ENCODE results near the gene ZNF440.
"Not testable (repeated sequence)": the region's sequence is repeated elsewhere in the genome, so short reads cannot be mapped to it uniquely, and the experiment has no call there.

The ZNF440 gene

DNA sequence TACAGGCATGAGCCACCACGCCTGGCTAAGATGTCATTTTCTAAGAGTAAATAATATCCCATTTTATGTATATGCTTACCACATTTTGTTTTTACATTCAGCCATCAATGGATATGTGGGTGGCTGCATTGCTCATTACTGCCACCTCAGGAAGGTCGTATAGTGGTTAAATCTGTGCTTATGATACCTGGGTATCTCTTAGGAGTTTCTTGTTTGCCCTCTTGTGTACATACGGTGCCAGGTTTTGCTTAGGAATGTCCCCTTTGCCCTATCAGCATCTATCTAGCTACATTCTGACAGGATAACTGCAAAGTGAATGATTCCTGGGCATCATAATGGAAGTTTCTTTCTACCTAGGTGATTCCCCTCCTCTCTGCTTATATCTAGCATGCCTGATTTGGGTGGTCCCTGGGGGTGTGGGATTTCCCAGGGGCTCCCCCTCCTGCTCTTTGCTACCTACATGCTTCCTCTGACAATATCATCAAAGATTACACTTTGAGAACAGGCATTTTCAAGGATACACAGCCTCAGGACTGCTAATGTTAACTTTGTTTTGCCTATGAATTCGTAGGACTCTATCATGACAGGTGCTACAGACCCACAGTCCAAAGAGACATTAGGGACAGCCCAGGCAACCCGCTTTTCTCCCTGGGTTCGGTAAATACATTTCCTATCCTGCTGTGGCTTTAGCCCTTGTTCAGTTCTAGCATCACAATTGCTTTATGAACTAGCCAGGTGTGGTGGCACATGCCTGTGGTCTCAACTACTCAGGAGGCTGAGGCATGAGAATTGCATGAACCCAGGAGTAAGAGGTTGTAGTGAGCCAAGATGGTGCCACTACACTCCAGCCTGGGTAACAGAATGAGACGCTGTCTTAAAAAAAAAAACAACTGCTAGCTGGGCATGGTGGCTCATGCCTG is 15.1 kb downstream of the ZNF440 start:
- DNase-seq: not testable (repeated sequence)

DNA sequence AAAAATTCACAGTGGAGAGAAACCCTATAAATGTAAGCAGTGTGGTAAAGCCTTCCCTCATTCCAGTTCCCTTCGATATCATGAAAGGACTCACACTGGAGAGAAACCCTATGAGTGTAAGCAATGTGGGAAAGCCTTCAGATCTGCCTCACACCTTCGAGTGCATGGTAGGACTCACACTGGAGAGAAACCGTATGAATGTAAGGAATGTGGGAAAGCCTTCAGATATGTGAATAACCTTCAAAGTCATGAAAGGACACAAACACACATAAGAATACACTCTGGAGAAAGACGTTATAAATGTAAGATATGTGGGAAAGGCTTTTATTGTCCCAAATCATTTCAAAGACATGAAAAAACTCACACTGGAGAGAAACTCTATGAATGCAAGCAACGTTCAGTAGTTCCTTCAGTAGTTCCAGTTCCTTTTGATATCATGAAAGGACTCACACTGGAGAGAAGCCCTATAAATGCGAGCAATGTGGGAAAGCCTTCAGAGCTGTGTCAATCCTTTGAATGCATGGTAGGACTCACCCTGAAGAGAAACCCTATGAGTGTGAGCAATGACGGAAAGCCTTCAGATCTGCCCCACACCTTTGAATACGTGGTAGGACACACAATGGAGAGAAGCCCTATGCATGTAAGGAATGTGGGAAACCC is 18.3 kb downstream of the ZNF440 start:
- DNase-seq: no peak

DNA sequence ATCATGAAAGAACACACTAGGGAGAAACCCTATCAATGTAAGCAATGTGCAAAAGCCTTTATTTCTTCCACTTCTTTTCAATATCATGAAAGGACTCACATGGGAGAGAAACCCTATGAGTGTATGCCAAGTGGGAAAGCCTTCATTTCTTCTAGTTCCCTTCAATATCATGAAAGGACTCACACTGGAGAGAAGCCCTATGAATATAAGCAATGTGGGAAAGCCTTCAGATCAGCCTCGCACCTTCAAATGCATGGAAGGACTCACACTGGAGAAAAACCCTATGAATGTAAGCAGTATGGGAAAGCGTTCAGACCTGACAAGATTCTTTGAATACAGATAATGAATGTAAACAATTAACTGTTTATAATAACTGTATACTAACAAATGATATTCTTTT is 19.5 kb downstream of the ZNF440 start:
- no peak for DNase-seq

DNA sequence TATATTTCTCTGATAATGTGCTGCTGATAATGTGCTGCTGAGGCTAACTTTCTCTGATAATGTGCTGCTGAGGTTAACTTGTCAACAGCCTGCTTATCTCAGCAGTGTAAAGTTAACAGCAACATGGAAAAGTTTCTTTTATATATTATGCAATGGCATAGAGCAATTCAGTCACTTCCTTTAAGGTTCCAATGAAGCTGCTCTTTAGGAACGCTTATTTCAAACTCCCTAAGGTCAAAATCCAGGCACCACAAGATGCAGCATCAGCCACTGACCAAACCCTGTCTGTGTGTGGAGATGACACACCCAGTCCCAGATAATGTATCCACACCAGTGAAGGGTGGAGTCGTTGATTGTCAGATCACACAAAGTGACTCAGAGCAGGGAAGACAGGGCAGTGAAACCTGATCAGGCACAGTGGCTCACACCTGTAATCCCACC is 21.6 kb downstream of the ZNF440 start:
- DNase-seq: not testable (repeated sequence)

DNA sequence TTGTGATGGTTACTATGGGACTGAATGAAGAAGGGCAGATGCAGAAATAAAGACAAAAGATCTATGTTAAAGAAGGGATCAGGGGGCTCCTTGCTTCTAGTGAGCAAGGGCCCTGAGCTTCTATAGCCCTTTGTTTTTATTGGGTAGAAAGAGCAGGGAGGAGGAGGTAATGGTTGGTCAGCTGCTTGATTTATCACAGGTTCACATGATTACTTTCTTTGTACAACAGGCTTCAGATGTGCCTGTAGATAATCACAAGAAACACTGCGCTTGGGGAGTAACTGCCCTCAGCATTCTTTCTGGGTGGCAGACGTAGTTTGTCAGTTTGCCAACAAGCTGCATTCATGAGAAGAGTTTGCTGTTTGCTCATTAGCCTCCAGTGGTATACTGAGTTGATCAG is 29.6 kb downstream of the ZNF440 start:
- no peak for DNase-seq

DNA sequence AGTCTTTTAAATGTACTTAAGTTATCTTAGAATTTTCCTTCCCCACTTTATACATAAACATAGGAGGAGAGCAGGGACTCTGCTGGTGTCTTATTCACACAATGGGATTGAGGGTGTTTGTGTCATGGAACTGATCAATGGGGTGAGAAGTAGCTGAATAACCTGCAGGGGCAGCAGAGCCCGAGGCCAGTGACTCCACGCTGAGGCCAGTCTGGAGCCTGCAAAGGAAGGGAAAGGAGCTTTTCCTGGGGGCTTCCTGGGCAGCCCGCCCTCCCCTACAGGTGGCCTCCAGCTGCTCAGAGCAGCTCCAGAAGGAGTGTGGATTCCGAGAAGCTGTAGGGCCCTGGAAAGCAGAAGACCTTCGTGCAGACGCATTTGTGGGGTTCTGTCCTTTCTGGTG is 33.5 kb downstream of the ZNF440 start:
- DNase-seq: not testable (repeated sequence)

DNA sequence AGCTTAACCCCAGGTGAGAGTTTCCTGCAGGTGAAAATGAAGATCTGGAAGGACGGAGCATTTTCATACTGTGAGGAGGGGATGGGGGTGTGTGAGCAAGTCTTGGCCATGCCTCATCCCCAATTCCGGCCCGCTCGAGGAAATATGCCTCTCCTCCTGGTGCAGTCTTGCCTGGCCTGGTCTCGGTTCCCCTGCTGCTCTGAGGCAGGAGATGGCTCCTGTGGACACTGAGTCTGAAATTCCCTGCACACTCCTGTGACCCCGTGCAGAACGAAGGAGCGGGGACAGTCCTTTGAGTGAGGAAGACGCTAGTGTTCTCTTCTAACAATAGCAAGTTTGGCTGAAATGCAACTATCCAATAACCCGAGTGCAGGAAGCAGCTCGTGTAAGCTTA is 34.1 kb downstream of the ZNF440 start:
- DNase-seq: no peak

DNA sequence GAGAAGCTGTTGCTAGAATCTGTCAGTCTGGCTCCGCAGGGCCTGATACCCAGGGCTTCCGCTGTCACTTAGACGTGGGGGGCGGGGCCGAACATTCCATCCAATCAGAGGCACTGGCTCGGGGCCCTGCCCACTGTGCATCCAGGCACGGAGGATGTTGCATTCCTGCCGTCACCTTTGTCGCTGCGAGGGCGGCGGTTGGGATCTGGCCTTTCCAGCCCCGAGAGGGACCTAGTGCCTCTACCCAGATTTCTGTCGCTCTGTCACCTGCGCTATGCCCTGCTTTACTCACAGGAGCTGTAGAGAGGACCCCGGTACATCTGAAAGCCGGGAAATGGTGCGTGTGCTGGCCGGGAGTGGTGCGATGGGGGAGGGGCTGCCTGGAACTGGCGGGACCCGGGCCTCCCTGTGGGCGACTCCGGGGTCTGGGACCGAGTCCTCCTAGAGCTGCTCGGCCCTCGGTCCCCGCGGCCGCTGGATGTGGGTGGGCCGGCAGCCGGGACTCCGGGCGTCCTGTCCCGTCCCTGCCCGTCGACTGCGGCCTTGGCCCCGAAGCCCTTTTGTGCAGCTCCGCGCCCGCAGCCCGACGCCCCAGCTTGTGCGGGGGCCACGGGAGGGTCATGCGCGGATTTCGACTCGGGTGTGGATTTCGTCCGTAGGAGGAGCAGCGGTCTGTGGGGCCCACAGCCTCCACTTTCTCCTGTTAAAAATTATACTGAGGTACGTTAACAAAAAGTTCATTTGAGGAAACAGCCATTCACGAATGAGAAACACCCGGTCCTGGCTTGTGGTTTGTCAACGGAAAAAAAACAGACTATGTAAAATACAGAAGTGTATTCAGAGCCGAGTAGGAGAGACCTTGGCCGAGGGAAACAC is 34.8 kb downstream of the ZNF440 start, which contains the start of gene ZNF439:
ZNF439 (plus strand) TSS at position 133 of the 876 bp plus-strand sequence; CDS start at position 275, 142 bp downstream.
- DNase-seq: peak; percentile 32 to 76

DNA sequence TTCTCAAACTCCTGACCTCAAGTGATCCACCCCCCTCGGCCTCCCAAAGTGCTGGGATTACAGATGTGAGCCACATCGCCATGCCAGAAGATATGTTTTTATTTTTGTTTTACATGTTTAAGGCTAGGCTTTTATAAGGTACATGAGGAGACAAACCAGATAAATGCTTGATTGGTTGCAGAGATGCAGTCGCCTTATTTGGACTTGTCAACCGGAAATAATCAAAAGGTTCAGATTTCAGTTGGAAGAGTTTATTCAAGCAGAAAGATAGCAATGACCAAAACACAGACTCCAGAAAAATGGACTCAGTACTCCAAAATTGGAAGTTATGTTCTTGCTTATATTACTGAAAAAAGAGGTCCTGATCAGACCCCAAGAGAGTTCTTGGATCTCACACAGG is 36.2 kb downstream of the ZNF440 start:
- not testable (repeated sequence) for DNase-seq

DNA sequence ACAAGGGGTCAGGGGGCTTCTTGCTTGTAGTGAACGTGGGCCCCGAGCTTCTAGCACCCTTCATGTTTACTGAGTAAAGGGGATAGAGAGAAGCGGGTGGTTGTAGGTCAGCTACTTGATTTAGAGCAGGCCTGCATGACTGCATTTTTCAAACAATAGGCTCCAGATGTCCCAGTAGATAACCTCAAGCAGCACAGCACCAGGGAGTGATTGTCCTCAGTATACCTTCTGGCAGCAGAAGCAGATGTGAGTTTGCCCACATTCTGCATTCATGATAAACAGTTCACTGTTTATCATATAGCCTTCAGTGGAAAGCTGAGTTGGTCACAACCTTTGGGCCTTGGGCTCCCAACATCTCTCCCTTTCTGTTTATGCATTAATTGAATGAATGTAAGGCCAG is 39.3 kb downstream of the ZNF440 start:
- DNase-seq: no peak

DNA sequence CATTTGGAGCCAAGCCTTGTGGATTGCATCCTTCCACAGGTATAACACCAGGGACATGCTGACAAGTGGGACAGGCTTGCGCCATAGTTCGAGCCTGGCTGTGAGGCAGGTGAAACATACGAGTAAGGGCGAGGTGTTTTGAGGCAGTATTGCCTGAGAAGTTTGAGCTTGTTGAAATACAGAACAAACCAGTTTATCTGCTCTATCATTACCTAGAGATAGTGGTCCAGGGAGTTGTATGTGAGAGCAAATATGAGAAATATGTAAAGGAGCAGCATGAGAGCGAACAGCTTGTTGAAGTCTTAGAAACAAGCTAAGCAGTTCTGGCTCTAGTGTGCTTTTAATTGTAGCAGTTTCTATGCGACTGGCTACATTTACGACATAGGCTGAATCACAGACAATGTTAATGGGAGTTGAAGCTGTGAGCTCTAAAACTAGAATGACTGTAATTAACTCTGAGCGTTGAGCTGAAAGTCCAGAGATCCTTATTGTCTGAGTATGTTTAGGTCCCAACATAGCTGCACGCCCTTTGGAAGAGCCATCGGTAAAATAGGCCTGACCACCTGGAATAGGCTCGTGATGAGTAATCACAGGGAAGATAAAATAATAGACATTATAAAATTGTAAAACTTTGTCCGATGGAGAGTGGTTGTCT is 42.6 kb downstream of the ZNF440 start:
- no peak for DNase-seq

DNA sequence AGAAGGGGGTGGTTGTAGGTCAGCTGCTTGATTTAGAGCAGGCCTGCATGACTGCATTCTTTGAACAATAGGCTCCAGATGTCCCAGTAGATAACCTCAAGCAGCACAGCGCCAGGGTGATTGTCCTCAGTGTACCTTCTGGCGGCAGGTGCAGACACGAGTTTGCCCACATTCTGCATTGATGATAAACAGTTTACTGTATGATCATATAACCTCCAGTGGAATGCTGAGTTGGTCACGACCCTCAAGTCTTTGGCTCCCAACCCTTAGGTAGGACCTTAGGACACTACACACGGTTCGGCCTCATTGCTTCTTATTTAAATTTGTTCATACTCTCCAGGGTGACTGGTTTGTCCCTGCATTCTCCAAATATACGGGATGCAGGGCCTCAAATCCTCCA is 46.6 kb downstream of the ZNF440 start:
- no peak for DNase-seq

DNA sequence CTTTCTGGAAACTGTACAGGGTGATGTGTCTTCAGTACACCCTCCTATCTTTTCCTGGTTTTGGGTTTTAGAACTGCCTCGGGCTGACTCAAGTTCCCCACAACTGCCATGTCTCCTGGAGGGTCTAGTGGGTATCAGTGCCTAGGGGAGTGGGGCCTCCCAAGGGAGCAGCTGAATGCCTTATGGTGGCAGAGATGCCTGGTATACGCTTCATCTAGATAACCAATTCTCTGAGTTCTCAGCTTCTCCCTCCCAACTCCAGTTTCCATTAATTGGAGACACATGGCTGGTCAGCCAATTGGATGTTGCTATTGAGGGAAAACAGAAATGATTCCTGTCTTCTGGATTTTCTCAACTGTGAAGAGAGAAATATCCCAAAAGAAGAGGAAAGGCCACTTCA is 47.2 kb downstream of the ZNF440 start:
- no peak for DNase-seq

DNA sequence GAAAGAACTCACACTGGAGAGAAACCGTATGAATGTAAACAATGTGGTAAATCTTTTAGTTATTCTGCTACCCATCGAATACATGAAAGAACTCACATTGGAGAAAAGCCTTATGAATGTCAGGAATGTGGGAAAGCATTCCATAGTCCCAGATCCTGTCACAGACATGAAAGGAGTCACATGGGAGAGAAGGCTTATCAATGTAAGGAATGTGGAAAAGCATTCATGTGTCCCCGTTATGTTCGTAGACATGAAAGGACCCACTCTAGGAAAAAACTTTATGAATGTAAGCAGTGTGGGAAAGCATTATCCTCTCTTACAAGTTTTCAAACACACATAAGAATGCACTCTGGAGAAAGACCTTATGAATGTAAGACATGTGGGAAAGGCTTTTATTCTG is 53.7 kb downstream of the ZNF440 start:
- DNase-seq: not testable (repeated sequence)

DNA sequence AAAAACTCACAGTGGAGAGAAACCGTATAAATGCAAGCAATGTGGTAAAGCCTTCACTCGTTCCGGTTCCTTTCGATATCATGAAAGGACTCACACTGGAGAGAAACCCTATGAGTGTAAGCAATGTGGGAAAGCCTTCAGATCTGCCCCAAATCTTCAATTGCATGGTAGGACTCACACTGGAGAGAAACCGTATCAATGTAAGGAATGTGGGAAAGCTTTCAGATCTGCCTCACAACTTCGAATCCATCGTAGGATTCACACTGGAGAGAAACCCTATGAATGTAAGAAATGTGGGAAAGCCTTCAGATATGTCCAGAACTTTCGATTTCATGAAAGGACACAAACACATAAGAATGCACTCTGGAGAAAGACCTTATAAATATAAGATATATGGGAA is 54.1 kb downstream of the ZNF440 start:
- no peak for DNase-seq

DNA sequence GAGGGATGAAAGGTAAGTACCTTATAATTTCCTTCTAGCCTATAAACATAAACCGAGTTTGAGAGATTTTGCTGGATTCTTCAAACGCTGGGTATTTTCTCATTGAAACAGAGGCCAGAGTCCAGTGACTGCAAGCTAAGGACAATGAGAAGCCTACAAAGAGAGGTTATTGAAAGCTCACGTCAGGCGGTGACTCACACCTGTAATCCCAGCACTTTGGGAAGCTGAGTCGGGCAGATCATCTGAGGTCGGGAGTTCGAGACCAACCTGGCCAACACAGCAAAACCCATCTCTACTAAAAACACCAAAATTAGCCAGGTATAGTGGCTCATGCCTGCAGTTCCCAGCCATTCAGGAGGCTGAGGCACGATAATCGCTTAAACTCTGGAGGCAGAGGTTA is 58.6 kb downstream of the ZNF440 start:
- DNase-seq: no peak

DNA sequence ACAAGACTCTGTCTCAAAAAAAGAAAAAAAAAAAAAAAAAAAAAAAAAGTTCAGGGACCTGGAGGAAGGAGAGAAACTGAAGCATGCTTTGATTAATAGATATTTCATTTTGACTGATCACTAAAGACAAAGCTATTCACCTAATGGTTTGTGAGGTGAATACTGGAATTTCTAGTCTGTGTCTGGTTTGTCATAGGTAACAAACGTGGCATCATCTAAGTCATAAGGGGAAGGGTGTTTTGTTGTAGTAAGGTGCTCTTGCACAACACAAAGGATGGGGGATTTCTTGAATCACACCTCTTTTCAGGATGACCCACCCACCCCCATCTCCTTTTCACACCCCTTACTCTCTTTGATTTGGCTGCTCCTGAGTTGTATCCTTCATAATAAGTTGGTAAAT is 59.7 kb downstream of the ZNF440 start:
- DNase-seq: no peak

DNA sequence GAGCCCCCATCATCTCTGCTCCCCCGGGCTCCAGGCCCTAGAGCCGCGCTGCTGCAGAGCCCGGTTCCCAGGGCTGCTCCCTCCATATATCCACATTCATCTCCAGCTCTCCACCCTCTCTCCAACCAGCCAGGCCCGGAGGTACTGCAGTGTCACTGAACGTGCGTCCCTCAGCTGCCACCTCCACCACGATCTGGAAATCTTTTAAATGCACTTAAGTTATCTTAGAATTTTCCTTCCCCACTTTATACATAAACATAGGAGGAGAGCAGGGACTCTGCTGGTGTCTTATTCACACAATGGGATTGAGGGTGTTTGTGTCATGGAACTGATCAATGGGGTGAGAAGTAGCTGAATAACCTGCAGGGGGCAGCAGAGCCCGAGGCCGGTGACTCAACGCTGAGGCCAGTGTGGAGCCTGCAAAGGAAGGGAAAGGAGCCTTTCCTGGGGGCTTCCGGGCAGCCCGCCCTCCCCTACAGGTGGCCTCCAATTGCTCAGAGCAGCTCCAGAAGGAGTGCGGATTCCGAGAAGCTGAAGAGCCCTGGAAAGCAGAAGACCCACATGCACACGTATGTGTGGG is 65.7 kb downstream of the ZNF440 start:
- DNase-seq: not testable (repeated sequence)

DNA sequence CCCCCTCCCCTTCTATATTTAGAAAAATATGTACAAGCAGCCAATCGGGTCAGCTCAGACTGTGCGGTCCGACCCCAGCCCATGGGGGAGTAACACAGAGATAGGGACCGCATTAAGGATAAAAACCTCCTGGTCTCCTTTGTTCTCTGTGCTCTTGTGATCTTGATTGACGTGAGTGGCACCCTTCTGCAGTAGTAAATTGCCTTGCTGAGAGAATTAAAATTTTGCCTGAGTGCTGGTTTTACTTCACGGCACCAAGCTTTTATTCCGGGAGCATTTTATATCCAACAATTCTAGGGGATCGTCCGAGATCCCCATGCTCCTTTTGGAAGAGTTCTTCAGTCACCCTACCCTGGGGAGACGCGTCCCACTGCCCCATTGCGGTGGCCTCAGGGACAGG is 66.5 kb downstream of the ZNF440 start:
- DNase-seq: no peak

DNA sequence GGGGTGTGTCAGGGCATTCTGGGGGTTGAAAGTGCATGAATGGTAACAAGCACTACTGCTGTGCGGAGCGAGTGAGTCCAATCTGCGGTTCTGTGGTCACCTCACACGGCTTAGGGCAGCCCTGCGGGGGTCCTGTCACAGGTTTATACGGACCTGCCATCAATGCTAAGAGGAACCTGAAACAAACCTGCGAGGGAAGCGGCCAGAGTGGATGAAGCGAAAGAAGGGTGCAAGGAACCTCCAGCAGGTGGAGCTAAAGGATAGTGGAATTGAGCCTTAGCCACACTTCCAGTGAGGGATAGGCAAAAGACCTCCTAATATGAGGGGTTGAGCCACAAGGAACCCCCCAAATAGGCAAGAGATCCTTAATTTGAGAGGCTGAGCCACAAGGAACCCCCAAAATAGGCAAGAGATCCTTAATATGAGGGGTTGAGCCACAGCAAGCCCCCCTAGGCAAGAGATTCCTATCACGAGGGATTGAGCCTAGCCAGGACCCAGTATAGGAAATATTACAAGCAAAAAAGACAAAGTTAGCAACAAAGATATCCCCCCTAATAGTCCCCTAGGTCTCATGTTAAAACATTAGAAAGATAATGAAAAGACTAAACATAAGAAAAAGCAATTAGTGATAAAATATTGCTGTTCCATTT is 67.2 kb downstream of the ZNF440 start:
- DNase-seq: peak; percentile 3 to 10

DNA sequence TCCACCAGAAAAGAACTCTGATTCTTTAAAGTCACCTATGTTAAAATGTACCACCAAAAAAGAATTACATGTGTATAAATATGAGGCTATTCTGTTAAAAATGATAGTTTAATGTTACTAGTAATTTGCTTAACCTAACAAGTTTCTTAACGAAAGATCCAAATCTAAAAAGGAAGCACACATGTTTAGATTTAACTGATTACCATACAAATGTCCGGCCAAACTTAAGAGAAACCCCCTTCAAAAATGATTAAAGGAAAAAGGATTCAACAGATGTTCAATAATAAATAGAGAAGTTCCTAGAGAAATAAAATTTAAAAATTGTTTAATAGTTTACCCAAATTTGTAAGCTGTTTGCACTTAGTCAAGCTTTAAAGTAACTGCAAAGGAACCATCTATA is 68.5 kb downstream of the ZNF440 start:
- no peak for DNase-seq
